ENCODE results near the gene TAB2.

DNA sequence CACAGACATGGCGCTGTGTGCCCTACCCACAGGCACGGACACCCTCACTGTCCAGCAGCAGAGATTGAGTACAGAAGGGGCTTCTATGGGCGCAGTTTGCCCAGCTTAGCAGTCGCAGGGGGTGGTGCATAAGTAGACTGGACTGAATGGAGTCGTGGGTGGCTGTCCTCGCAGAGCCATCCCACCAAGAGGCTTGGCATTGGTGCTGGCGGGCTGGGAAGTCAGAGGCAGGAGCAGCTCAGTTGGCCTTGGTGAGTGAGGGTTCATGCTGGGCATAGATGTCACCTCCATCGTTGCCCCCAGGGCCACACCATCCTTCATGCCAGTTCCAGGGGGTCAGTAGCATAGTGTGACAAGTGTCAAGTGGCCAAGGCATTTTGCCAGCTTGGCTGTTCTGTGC lies 107.7 kb downstream of the TAB2 start:
- TF ChIP-seq, protein P1, sequence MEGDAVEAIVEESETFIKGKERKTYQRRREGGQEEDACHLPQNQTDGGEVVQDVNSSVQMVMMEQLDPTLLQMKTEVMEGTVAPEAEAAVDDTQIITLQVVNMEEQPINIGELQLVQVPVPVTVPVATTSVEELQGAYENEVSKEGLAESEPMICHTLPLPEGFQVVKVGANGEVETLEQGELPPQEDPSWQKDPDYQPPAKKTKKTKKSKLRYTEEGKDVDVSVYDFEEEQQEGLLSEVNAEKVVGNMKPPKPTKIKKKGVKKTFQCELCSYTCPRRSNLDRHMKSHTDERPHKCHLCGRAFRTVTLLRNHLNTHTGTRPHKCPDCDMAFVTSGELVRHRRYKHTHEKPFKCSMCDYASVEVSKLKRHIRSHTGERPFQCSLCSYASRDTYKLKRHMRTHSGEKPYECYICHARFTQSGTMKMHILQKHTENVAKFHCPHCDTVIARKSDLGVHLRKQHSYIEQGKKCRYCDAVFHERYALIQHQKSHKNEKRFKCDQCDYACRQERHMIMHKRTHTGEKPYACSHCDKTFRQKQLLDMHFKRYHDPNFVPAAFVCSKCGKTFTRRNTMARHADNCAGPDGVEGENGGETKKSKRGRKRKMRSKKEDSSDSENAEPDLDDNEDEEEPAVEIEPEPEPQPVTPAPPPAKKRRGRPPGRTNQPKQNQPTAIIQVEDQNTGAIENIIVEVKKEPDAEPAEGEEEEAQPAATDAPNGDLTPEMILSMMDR (IDR thresholded peaks at IDR 0.05; ENCODE audit: low read depth, low read length): no peak
- no peak for TF ChIP-seq EZH2phosphoT487 (IDR thresholded peaks at IDR 0.05; ENCODE audit: low read depth)
